ENCODE measurements around the gene MYRF.

Gene MYRF

DNA sequence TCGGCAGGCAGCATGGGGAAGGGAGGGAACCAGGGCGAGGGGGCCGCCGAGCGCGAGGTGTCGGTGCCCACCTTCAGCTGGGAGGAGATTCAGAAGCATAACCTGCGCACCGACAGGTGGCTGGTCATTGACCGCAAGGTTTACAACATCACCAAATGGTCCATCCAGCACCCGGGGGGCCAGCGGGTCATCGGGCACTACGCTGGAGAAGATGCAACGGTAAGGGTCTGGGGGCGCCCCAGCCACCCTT is 75.9 kb downstream of the MYRF start:
- no peak for DNase-seq

DNA sequence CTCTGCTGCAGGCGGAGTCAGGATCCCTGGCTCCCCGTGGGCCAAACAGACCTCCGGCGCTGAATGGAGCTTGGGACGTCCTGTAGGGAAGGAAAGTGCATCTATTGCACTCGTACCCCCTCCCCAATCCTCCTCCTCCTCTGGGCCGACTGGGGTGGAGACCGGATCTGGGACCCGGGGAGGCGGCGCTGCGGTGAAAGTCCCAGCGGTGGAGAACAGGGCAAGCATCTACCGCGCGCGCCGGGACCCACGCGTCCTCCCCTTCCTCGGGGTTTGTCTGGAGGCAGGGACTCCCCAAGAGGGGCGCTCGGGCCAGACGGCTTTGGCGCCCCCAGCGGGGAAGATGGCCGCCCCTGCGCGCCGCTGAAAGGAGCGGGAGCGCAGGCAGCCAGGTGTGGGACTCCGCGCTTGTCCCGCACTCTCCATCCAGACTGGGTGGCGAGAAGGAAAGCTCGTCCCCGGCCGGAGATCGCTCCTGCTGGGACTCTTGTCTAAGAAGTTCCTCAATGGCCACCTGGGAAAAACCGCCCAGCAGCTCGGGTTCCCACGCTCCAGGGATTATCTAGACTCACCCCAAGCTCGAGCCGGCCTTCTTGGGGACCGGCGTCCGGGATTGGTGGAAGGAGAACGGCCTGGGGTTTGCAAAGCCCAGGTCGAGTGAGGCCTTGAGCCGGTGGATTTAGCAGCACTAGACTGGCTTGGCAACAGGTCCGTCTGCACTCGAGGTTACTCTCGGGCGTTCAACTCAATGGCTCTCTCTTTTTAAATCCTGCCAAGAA is 76.4 kb downstream of the MYRF start:
- DNase-seq: no peak

DNA sequence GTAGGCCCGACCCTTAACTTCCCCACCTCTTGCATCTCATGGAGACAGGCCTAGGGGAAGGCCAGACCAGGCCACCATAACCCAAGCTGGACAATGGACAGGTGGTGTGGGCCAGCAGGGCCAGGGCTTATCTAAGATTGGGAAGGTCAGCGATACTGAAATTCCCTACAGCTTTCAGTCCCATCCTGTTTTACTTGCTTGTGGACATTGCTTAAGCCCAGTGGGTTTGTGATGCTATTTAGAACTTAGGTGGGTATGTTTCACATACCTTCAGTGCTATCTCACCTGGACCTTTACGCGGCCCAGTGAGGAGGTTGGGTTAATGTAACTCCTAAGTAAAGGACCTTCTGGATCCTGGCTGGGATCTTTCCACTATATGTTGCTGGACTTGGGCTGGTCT is 77.4 kb downstream of the MYRF start:
- DNase-seq: no peak

DNA sequence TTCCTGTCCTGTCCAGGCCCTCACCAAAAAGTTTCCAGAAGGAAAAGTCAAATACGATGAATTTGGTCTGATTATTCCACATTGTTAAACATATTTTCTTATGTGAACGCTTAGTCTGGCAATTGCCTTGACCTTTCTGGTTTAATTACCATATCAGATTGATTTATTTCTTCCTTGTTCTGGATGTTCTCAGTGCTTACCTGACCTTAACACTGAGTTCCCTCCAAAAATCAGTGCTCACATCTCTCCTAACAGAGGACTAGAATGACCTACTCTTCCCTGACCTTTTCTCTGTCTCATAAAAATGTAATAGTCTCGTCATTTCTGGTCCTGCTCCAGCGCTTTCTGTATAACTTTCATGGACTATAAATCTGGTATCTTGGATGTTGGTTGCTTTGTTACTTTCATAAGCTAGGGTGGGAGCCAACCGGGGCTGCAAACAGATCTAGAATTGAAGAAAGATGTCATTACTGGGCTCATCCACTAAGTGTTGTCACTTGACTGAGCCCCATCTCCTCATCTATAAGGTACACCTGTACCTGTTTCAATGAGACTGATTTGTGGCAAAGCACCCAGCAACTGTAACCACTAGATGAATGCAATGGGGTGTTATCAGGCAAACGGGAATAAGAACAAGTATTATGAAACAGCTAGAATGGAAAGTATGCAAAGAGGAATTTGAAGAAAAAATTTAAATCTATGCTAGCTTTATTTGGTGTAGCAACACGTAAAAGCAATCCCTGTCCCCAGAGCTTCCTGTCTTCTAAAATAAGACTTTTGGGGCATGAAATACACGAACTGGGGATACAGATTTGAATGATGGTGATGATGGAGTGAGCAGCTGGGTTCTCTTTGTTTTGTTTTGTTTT is 78.0 kb downstream of the MYRF start:
- DNase-seq: no peak

DNA sequence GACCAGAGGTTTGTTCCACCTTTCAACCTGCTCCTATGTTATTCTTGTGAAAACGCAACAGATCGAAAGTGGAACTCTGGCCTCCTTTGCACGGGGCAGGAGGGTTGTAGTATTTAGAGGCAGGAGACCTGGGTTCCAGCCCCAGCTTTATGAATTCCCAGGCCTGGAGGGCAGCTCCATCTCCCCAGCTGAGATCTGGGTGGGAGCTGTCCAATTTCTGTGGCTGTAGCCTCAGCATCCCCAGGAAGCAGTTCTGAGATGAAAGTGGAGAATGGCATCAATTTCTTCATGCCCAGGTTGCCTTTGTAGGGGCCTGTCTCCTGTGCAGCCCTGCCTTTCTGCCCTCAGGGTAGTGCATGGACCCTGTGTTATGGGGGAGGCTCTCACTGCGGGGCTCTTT is 79.8 kb downstream of the MYRF start:
- DNase-seq: no peak

DNA sequence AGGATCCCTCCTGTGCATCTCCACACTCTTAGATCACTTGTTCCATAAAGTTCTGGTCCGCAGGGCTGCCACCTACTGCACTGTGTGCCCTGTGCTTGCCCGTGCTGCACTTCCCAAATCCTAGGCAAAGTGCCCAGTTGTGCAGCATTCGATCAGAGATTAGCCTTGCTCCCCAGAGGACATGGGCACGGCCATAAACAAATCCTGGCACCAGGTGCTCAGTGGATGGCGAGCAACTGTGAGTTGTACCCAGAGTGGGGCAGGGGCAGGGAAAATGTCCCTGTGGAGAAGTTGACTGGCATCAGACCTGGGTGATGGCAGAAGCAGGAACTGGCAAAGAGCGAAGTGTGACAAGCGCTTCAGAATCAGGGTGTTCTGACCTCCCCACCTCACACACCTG is 80.3 kb downstream of the MYRF start:
- no peak for DNase-seq

DNA sequence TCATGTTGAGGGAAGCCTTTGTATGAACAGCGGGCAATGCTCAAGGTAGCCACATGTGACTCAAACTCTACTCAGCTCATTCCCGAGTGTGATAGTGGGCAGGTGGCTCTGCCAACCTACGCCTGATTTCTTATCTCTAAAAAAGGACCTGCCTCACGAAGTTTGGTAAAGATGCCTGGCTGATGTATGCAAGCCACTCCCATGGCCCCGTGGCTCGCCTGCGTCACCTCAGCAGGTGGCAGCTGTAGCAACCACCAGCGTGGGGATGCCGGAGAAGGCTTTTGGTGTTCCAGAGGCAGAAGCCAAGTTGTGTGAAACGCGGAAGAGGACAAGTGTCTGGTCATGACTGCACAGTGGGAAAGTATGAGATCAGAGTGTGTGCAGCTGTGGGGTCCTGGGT is 81.0 kb downstream of the MYRF start:
- DNase-seq: peak; percentile 53

DNA sequence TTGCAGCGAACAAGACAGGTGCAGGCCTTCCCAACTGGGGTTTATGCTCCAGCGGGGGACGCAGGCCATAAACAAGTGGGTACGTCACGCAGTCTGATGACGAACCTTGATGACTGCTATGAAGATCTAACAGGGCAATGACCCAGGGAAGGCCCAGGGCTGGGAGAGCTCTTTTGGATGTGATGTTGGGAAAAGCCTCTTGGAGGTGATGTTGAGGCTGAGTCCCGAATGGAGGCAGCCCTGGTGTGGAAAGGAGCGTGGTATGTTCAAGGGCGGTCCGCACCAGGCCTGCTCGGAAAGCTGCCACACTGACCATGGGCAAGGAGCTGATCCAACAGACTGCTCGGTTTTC is 81.5 kb downstream of the MYRF start:
- no peak for DNase-seq

DNA sequence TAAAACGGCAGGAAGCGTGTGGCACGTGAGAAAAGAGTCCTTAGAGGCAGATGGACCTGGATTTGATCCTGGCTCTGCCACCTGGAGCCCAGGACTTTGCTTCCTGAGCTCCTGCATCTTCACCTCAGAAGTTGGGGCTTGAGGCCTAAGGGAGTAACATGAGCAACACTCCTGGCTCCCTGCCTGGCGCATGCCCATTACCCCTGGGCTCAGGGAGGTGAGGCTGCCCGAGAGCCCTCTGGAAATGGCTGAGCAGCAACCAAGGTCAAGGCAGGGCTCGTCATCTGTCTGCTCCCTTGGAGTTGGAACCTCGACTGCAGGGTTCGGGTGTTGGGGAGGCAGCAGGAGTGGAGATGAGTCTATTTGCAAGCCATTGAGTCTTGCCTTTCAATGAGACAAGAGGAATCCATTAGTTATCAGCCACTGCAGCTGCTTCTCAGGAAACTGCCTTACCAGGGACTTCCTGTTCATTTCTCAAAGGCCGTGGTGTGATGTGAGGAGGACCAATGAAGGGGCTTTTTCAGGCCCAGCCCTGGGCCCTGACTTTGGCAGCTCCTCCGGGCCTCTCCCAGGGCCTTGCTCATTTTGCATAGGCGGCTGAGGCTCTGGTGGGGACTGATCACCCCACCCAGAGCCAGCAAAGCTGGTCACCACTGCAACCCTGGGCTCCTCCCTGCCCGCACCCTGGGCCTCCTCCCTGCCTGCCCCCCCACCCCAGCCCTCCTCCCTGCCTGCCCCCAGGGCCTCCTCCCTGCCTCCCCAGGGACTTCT is 82.0 kb downstream of the MYRF start:
- DNase-seq: peak; percentile 48

DNA sequence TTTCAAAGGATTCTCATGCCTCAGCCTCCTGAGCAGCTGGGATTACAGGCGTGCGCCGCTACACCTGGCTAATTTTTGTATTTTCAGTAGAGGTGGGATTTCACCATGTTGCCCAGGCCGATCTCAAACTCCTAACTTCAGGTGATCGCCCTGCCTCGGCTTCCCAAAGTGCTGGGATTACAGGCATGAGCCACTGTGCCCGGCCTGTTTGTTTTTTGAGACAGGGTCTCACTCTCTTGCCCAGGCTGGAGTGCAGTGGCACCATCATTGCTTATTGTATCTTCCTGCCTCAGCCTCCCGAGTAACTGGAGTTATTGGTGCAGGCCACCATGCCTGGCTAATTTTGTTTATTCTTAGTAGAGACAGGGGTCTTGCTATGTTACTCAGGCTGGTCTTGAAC is 83.8 kb downstream of the MYRF start:
- no peak for DNase-seq

DNA sequence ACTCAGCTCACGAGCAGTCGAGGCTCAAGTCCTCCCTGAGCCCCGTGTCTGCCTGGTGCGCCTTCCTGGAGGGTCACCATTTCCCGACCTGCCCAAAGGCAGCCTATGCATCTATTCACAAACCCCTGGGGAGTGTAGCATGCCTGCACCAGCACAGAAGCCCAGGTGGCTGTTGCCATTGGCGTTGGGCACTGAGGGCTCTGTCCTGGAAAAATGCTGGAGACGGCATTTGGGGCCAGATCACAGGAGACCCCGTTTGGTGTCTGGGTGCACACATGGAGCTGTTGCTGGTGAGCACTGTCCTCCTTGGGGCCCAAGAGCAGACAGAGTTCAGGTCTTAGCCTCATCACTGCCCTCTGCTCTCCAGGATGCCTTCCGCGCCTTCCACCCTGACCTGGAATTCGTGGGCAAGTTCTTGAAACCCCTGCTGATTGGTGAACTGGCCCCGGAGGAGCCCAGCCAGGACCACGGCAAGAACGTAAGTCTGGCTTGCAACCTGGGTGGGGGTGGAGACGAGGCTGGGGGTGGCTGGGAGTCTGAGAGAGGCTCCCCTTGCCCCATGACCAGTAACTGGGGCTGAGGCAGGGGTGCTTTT is 85.1 kb downstream of the MYRF start:
- DNase-seq: no peak

All from NCI-H2107 (cell line).